Measurements from ENCODE around the gene RILPL2. TPM values are rescaled to one million over a fixed set of nuclear protein-coding genes. Genes with fewer than 3 reads are reported as not detected.

Gene RILPL2
- total and polyA plus RNA-seq, 2 of the 13 experiments (the other 11 are each of a cell fraction or from before 2014, with no cell fraction given) = 2.7 to 8.1 TPM

GRCh38 chr12:123427036-123427769 lies 9.3 kb downstream of the RILPL2 start:
- Histone ChIP-seq H3K9ac (ENCODE audit: insufficient read depth, low read depth, low read length) (no peak overlapping the region), H3K4me1 (ENCODE audit: insufficient read depth, low read length) (no peaks in the 10 kb centered on the region), H3K36me3 (replicated peaks in 1 of 2; ENCODE audit: control insufficient read depth in 1 of 2, insufficient read depth in 2 of 2, low read length in 2 of 2) (peaks cover 4 to 13% of the 10 kb centered on the region in 2 experiments; a peak in 3 of 5 replicates), H3K27me3 (ENCODE audit: control insufficient read depth in 1 of 2, insufficient read depth in 2 of 2, low read length in 2 of 2) (no peaks in the 10 kb centered on the region), H3K9me3 (ENCODE audit: low read length) (no peaks in the 10 kb centered on the region; the same call in 1 of the 2 replicates), H3K4me3 (replicated peaks in 1 of 3; ENCODE audit: insufficient read depth in 1 of 3, low read depth in 2 of 3, low read length in 3 of 3) (no peak overlapping the region), H3K79me2 (ENCODE audit: insufficient read depth, low read length) (no peaks in the 10 kb centered on the region), H2AFZ (ENCODE audit: low read length) (no peak overlapping the region), H3K27ac (ENCODE audit: extremely low read length, insufficient read depth, low read length) (no peak overlapping the region), H4K20me1 (ENCODE audit: insufficient read depth, low read length) (no peaks in the 10 kb centered on the region), H3K4me2 (ENCODE audit: low read depth, low read length) (no peak overlapping the region)
- intact Hi-C loops (cut with micrococcal nuclease; ENCODE audit: unreplicated experiment) (no loop called here), in situ Hi-C loops (cut with HindIII; ENCODE audit: extremely low pct_ligation_motif_present, low pct_unique_long_range_greater_than_20kb) (no loop called here)
- ChIA-PET CTCF (ENCODE audit: low intra/inter-chr PET ratio, low total read pairs) (no interaction called here), POLR2A (no interaction called here)
- DNase-seq (ENCODE audit: low spot score) = no peak
- ATAC-seq = no peak
- TF ChIP-seq ZBTB10 (CRISPR knock-in tag; IDR thresholded peaks at IDR 0.05; ENCODE audit: borderline replicate concordance) = no peak
- 97% methylated on average over 5 of the region's 8 CpGs for WGBS (ENCODE audit: low lambda C conversion rate)
- no TSS peak for BruUV-seq (replicated peaks)
- no peak for FAIRE-seq

GRCh38 chr12:123421314-123421713 lies 15.2 kb downstream of the RILPL2 start:
- intact Hi-C loops (cut with micrococcal nuclease; ENCODE audit: unreplicated experiment) = no loop called here
- Histone ChIP-seq H2AFZ (ENCODE audit: low read length) (no peak overlapping the region), H3K36me3 (replicated peaks in 1 of 2; ENCODE audit: control insufficient read depth in 1 of 2, insufficient read depth in 2 of 2, low read length in 2 of 2) (peaks cover 3 to 11% of the 10 kb centered on the region in 2 experiments; a peak in 2 of 5 replicates), H3K79me2 (ENCODE audit: insufficient read depth, low read length) (no peaks in the 10 kb centered on the region), H3K4me3 (replicated peaks in 1 of 3; ENCODE audit: insufficient read depth in 1 of 3, low read depth in 2 of 3, low read length in 3 of 3) (no peak overlapping the region), H3K27ac (ENCODE audit: extremely low read length, insufficient read depth, low read length) (no peak overlapping the region), H3K4me2 (ENCODE audit: low read depth, low read length) (no peak overlapping the region), H3K4me1 (ENCODE audit: insufficient read depth, low read length) (no peaks in the 10 kb centered on the region), H3K9ac (ENCODE audit: insufficient read depth, low read depth, low read length) (no peak overlapping the region), H3K9me3 (ENCODE audit: low read length) (no peaks in the 10 kb centered on the region; the same call in 1 of the 2 replicates), H4K20me1 (ENCODE audit: insufficient read depth, low read length) (no peaks in the 10 kb centered on the region), H3K27me3 (ENCODE audit: control insufficient read depth in 1 of 2, insufficient read depth in 2 of 2, low read length in 2 of 2) (no peaks in the 10 kb centered on the region)
- TF ChIP-seq CHD2 (IDR thresholded peaks at IDR 0.05; ENCODE audit: low read depth, low read length) (no peak), TMF1 (CRISPR knock-in tag; IDR thresholded peaks at IDR 0.05; ENCODE audit: low read depth) (no peak), HOXA5 (CRISPR knock-in tag; IDR thresholded peaks at IDR 0.05) (no peak)
- 98% methylated on average over 2 of the region's 2 CpGs for WGBS (ENCODE audit: low lambda C conversion rate)
- no peak for FAIRE-seq
- BruUV-seq (replicated peaks) = no TSS peak
- ATAC-seq = no peak
- in situ Hi-C loops (cut with HindIII; ENCODE audit: extremely low pct_ligation_motif_present, low pct_unique_long_range_greater_than_20kb) = no loop called here
- POLR2A ChIA-PET = no interaction called here
- CTCF ChIA-PET (ENCODE audit: low intra/inter-chr PET ratio, low total read pairs) = no interaction called here
- DNase-seq (ENCODE audit: low spot score) = no peak

Measured in HepG2 (cell line).